ENCODE results near the gene TTC39A.

Gene TTC39A

DNA sequence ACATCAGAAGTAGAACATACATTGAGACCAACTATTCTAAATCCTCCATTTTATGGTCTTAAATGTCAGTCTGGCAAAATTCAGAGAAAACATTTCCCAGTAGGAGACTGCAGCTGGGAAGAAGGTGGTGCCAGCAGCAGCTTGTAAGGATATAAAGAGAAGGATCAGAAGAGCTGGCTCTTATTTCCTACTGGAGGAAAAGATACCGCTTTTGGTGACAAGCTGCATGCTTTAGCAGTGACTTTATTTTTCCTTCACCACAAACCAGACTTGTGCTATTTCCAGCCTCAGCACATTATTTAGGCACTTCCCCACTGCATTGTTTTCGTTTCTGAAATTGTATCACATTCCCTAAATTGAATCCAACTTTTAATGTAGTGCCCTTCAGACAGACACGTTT is 65.9 kb downstream of the TTC39A start:
- no peak overlapping the region for H2AFZ ChIP-seq (ENCODE audit: low read length)
- H3K4me2 ChIP-seq (ENCODE audit: low read depth, low read length) = no peak overlapping the region
- no peak overlapping the region for H3K9ac ChIP-seq (ENCODE audit: low read length)
- H3K9me3 ChIP-seq (replicated peaks; ENCODE audit: insufficient read depth, low read length) = no peaks in the 10 kb centered on the region
- no peaks in the 10 kb centered on the region for H3F3A ChIP-seq (ENCODE audit: insufficient read depth, low read length)
- H4K20me1 ChIP-seq (ENCODE audit: insufficient read depth, low read length) = no peaks in the 10 kb centered on the region
- no peak overlapping the region for H3K4me3 ChIP-seq (ENCODE audit: low read length)
- DNase-seq = no peak
- peaks cover 86% of the 10 kb centered on the region for H3K79me2 ChIP-seq (ENCODE audit: low read length)
- H3K27ac ChIP-seq (ENCODE audit: low read length) = no peak overlapping the region
- H3K27me3 ChIP-seq (replicated peaks; ENCODE audit: insufficient read depth, low read length) = no peaks in the 10 kb centered on the region
- TF ChIP-seq EZH2phosphoT487 (IDR thresholded peaks at IDR 0.05; ENCODE audit: low read length) (no peak), EZH2 (optimal IDR thresholded peaks at IDR 0.05; ENCODE audit: low read depth, low read length) (no peak)
- TF ChIP-seq, protein P1, sequence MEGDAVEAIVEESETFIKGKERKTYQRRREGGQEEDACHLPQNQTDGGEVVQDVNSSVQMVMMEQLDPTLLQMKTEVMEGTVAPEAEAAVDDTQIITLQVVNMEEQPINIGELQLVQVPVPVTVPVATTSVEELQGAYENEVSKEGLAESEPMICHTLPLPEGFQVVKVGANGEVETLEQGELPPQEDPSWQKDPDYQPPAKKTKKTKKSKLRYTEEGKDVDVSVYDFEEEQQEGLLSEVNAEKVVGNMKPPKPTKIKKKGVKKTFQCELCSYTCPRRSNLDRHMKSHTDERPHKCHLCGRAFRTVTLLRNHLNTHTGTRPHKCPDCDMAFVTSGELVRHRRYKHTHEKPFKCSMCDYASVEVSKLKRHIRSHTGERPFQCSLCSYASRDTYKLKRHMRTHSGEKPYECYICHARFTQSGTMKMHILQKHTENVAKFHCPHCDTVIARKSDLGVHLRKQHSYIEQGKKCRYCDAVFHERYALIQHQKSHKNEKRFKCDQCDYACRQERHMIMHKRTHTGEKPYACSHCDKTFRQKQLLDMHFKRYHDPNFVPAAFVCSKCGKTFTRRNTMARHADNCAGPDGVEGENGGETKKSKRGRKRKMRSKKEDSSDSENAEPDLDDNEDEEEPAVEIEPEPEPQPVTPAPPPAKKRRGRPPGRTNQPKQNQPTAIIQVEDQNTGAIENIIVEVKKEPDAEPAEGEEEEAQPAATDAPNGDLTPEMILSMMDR (IDR thresholded peaks at IDR 0.05; ENCODE audit: low read length) = no peak
- H3K36me3 ChIP-seq (replicated peaks; ENCODE audit: insufficient read depth, low read length) = no peaks in the 10 kb centered on the region
- no peaks in the 10 kb centered on the region for H3K4me1 ChIP-seq (ENCODE audit: low read length)
- H3K9me2 ChIP-seq (replicated peaks; ENCODE audit: insufficient read depth, low read length) = no peaks in the 10 kb centered on the region

DNA sequence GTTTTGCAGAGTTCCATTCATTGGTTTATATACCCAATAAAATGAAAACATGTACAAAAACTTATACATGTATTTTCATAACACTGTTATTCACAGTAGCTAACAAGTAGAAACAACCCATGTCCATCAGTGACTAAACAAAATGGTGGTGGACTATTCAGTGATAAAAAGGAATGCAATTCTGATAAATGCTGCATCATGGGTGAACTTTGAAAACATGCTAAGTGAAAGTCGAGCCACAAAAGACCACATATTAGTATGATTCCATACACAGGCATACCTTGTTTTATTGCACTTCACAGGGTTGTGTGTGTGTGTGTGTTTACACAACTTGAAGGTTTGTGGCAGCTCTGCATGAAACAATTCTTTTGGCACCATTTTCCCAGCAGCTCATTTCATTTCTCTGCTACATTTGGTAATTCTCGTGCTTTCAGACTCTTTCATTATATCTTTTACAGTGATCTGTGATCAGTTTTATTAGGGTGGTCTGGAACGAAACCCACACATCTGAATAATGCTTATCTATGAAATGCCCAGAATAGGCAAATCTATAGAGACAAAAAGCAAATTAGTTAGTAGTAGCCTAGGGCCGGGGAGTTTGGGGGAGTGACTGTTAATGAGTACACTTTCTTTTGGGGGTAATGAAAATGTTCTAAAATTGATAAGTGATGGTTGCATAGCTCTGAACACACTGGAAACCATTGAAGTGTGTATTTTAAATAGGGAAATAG is 67.0 kb downstream of the TTC39A start:
- Histone ChIP-seq H3K27ac (ENCODE audit: low read length) (no peak overlapping the region), H3K4me3 (ENCODE audit: low read length) (no peak overlapping the region), H3K9me2 (replicated peaks; ENCODE audit: insufficient read depth, low read length) (no peaks in the 10 kb centered on the region), H3K27me3 (replicated peaks; ENCODE audit: insufficient read depth, low read length) (no peaks in the 10 kb centered on the region), H4K20me1 (ENCODE audit: insufficient read depth, low read length) (no peaks in the 10 kb centered on the region), H3K79me2 (ENCODE audit: low read length) (peaks cover 87% of the 10 kb centered on the region), H3K36me3 (replicated peaks; ENCODE audit: insufficient read depth, low read length) (no peaks in the 10 kb centered on the region), H3K9me3 (replicated peaks; ENCODE audit: insufficient read depth, low read length) (no peaks in the 10 kb centered on the region), H3K4me2 (ENCODE audit: low read depth, low read length) (no peak overlapping the region), H3K9ac (ENCODE audit: low read length) (no peak overlapping the region), H2AFZ (ENCODE audit: low read length) (no peak overlapping the region), H3F3A (ENCODE audit: insufficient read depth, low read length) (no peaks in the 10 kb centered on the region), H3K4me1 (ENCODE audit: low read length) (no peaks in the 10 kb centered on the region)
- no peak for DNase-seq
- TF ChIP-seq EZH2phosphoT487 (IDR thresholded peaks at IDR 0.05; ENCODE audit: low read length) (no peak), EZH2 (optimal IDR thresholded peaks at IDR 0.05; ENCODE audit: low read depth, low read length) (no peak)
- TF ChIP-seq, protein P1 (IDR thresholded peaks at IDR 0.05; ENCODE audit: low read length) = no peak

- H3K9ac ChIP-seq (ENCODE audit: low read length) = no peak overlapping the region
- peaks cover 89% of the 10 kb centered on the region for H3K79me2 ChIP-seq (ENCODE audit: low read length)
- TF ChIP-seq EZH2 (optimal IDR thresholded peaks at IDR 0.05; ENCODE audit: low read depth, low read length) (no peak), EZH2phosphoT487 (IDR thresholded peaks at IDR 0.05; ENCODE audit: low read length) (no peak)
- TF ChIP-seq, protein P1 (IDR thresholded peaks at IDR 0.05; ENCODE audit: low read length) = no peak
- H3K27me3 ChIP-seq (replicated peaks; ENCODE audit: insufficient read depth, low read length) = no peaks in the 10 kb centered on the region
- no peaks in the 10 kb centered on the region for H3K9me2 ChIP-seq (replicated peaks; ENCODE audit: insufficient read depth, low read length)
- no peaks in the 10 kb centered on the region for H3K4me1 ChIP-seq (ENCODE audit: low read length)
- H3K36me3 ChIP-seq (replicated peaks; ENCODE audit: insufficient read depth, low read length) = no peaks in the 10 kb centered on the region
- DNase-seq = no peak
- H4K20me1 ChIP-seq (ENCODE audit: insufficient read depth, low read length) = 0 out of 2 replicates have a peak, but pooled peaks cover 4% of the 10 kb centered on the region
- no peaks in the 10 kb centered on the region for H3F3A ChIP-seq (ENCODE audit: insufficient read depth, low read length)
- no peak overlapping the region for H3K4me2 ChIP-seq (ENCODE audit: low read depth, low read length)
- H3K9me3 ChIP-seq (replicated peaks; ENCODE audit: insufficient read depth, low read length) = no peaks in the 10 kb centered on the region
- H3K4me3 ChIP-seq (ENCODE audit: low read length) = no peak overlapping the region
- no peak overlapping the region for H3K27ac ChIP-seq (ENCODE audit: low read length)
- H2AFZ ChIP-seq (ENCODE audit: low read length) = no peak overlapping the region
These were observed 75.0 kb downstream of the TTC39A start for GRCh38 chr1:51255331-51255730.

Measured in MM.1S (cell line).